ENCODE results near the gene SLC10A3.
"Not testable (repeated sequence)": the region's sequence is repeated elsewhere in the genome, so short reads cannot be mapped to it uniquely, and the experiment has no call there.

Gene SLC10A3

DNA sequence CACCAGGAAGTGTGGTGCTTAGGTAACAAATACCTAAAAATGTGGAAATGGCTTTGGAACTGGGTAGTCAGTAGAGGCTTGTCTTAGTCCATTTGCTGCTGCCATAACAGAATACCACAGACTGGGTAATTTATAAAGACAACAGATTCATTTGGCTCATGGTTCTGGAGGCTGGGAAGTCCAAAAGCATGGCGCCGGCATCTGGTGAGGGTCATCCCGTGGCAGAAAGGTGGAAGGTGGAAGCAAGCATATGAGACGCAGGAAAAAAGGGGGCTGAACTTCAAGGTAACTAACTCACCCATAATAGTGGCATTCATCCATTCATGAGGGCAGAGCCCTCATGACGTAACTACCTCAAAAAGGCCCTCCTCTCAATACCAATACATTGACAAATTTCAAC is 19.0 kb upstream of the SLC10A3 start:
- no peak for DNase-seq (ENCODE audit: low read depth, low spot score)

DNA sequence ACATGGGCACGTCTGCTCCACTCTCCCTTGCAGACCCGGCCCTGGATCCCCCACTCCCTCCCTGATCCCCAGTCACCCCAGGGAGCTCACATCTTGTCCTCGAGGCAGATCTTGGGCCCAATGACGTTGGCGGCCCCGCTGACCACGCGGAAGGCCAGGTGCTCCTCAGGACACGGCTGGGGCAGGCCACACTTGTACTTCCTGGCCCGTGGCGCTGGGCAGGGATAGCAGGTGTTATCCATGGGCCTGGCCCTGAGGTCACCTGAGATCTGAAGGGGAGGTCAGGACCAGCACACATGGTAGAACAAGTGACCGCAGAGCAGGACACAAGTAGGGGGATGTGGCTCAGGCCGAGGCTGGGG is 17.9 kb upstream of the SLC10A3 start:
- DNase-seq (ENCODE audit: low read depth, low spot score), result no peak

DNA sequence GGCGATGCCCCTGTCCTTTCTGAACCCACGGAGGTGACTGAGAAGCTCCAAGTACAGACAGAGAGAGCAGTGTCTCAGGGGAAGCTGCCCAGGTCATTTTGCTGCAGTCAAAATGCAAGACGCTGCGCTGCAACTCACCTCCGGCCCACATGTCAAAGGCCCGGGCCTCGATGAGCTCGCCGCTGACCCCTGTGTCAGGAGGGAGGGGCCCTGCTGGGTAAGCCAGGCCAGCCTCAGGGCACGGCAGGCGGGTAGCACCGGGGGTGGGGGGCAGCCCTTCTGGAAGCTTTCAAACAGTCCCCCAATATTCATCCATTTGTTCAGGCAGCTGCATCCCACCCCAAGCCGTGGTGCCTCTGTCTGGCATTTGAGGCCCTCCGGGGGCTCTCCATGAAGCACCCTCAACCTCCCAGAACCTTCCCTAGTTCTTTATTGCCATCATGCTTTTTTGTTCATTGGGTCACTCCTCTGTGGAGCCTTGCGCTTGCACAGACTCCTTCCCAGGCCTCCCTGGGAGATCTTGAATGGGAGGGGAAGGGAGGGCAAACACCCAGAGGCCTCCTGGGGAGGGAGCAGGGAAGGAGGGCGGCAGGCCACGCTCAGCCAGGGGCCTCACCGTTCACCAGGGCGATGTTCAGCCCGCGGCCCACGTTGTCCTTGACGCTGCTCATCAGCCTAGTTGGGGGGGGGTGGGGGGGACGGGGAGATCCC is 17.4 kb upstream of the SLC10A3 start:
- no peak for DNase-seq (ENCODE audit: low read depth, low spot score)

DNA sequence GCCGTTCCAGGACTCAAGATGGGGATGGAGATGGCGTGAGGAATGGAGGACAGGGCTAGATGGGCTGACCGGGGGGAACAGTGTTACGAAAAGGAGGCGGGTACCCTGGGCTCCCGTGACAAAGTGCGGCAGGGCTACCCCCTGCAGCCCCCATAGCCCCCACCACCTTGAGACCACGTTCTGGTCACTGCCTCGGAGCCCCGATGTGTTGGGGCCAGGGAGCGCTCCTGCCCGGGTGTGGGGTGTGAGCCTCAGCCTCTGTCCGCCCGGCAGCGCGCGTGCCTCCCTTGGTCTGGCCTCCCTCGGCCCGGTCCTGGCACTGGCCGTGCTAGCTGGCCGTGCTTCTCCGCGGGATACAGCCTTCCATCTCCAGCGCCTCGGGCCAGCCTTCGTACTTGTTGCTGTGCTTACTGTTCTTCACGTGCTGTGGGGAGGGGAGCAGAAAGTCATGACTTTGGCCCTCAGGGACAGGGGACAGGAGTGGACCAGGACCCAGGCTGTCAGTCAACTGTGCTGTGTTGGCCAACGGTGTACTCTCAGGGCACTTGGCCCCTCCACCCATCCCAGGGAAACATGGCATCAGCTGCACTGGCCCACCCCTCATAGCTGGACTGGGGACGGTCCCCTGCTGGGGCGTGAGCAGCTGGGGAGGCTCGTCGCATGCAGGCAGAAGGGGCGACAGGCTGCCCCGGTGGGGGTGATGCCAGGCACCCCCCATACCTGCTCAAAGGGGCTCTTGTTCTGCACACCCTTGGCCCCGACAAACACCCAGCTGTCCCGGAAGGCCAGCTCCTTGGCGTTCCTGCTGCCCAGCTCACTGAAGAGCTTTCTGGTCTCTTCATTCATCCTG is 16.3 kb upstream of the SLC10A3 start:
- no peak for DNase-seq (ENCODE audit: low read depth, low spot score)

DNA sequence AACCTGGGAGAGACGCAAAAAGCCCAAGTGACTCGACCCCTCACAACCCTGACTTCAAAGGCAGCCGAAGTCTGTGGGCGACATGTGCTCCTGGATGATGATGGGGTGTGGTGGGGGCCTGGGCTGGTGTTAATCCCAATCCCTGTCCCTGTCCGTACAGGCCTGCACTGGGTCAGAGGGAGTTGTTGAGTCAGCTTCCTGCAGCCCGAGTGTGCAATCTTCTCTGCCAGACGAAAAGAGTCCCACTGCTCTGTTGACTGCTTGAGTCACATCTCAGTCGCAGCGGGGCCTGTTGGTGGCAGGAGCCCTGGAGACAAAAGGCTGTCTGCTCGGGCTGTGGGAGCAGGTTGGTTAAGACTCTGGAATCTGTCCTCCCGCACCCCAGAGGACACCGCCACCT is 15.3 kb upstream of the SLC10A3 start:
- no peak for DNase-seq (ENCODE audit: low read depth, low spot score)

DNA sequence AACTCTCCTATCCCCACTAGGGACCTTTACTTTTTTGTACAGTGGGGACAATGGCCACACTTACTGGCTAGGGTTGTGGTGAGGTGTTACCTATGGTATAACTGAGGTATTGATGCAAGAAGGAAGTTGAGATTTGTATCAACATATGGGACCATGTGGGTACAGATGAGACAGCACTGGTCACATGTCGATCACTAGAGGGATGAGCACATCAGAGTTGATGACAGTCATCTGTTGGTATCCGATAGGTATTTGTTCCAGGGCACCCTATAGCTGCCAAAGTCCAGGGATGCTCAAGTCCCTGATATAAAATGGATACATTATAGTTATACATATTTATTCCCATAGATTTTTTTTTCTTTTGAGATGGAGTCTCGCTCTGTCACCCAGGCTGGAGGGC is 12.6 kb upstream of the SLC10A3 start:
- no peak for DNase-seq (ENCODE audit: low read depth, low spot score)

DNA sequence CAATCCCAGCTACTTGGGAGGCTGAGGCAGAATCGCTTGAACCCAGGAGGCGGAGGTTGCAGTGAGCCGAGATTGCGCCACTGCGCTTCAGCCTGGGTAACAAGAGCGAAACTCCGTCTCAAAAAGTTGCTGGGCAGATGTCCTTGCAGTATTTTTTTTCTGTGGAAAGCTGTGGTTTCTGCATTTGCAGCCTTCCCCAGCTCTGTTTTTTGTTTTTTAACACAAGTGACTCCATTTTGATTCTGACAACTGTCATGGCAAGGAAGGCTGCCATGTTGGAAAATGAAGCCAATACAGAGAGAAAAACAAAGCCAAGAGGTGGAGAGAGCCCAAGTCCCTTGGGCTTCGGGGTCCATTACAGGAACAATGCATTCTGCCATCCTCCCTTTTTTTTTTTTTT is 11.7 kb upstream of the SLC10A3 start:
- no peak for DNase-seq (ENCODE audit: low read depth, low spot score)

DNA sequence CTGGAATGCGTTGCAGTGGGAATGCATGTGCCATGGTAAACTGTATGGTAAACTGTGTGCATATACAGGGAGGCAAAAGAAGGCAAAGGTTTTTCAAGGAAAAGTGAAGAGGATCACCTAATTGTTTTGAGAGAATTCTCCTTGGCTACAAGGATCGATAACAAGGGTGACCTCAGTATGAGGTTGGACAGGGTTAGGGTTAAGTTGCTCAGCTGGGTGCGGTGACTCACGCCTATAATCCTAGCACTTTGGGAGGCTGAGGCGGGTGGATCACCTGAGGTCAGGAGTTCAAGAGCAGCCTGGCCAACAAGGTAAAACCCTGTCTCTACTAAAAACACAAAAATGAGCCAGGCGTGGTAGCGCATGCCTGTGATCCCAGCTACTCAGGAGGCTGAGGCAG is 11.0 kb upstream of the SLC10A3 start:
- not testable (repeated sequence) for DNase-seq (ENCODE audit: low read depth, low spot score)

DNA sequence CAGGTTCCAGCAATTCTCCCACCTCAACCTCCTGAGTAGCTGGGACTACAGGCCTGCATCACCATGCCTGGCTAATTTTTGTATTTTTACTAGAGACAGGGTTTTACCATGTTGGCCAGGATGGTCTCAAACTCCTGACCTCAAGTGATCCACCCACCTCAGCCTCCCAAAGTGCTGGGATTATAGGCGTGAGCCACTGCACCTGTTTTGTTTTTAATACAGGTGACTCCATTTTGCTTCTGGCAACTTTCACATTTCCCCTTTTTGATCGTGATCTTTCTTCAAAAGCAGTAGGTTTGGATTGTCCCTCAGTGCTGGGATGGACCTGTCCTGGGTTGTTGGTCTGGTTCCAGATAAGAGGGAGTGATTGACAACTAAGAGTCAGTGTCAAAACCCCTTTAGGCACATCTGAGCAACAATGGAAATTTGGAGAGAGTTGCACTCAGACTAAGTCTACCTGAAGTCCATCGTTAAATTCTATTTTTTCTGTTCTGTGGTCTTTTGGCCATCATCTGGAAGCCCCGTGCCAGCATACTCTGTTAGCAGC is 6.2 kb upstream of the SLC10A3 start:
- DNase-seq (ENCODE audit: low read depth, low spot score), result not testable (repeated sequence)

DNA sequence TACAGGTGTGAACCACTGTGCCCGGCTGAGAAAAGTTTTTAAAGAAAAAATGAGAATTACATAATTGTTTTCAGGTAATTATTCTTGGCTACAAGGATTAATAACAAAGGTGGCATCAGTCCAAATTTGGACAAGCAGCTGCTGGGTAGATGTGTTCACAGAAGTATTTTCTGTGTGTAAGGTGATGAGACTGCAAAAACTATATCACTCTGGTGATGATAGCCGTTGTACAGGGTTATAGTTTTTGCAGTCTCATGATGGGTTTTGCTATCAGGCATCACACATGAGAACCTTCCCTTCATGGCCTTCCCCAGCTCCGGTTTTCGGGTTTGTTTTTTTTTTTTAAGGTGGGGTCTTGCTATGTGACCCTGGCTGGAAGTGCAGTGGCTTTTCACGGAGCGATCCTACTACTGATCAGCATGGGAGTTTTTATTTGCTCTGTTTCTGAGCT is 5.1 kb upstream of the SLC10A3 start:
- no peak for DNase-seq (ENCODE audit: low read depth, low spot score)

DNA sequence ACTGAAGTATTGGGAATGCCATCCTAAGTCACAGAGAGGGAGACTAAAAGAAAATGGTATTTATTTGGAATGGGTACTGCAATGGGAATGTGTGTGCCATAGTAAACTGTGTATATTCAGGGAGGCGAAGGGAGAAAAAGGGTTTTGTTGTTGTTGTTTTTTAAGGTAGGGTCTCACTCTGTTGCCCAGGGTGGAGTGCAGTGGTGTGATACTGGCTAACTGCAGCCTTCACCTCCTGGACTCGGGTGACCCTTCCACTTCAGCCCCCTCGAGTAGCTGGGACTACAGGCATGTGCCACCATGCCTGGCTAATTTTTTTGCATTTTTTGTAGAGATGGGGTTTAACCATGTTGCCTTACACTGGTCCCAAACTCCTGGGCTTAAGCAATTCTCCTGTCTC is 4.3 kb upstream of the SLC10A3 start:
- no peak for DNase-seq (ENCODE audit: low read depth, low spot score)

DNA sequence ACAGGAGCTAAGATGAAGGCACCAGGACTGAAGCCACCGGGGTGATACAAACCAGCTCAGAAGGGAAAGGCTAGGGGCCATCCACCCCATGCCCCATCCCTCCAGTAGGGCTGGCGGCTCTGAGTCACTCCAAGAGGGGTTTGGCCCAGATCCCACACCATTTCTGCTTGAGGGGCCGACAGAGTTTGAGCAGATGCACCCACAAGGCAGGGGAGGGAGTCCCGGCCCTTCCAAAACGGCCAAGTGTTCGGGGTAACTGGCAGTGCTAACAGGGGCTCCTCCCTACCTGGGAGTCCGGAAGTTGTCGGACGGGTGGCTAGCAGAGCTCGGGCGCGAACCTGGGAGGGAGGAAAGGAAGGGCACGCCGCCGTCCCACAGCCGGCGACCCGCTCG is 412 bp downstream of the SLC10A3 start:
- DNase-seq (ENCODE audit: low read depth, low spot score), result no peak

DNA sequence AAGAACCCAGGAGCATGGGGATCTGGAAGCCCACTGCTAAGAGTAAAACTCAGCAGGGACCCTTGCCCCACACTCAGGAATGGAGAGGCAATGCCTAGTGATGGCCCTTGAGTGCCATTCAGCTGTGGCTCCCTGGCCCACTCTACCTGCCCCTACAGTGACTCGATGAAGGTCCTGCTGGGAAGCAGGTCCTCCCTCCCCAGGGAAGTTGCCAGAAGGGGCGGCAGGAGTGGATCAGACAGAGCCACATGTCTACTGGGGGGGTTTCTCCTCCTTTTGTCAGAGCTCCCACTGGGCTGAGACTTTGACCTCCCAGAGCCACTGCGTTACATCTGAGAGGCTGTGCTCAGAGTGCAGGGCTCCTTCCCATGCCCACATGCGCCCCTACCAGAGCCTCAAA is 1.2 kb downstream of the SLC10A3 start:
- no peak for DNase-seq (ENCODE audit: low read depth, low spot score)

DNA sequence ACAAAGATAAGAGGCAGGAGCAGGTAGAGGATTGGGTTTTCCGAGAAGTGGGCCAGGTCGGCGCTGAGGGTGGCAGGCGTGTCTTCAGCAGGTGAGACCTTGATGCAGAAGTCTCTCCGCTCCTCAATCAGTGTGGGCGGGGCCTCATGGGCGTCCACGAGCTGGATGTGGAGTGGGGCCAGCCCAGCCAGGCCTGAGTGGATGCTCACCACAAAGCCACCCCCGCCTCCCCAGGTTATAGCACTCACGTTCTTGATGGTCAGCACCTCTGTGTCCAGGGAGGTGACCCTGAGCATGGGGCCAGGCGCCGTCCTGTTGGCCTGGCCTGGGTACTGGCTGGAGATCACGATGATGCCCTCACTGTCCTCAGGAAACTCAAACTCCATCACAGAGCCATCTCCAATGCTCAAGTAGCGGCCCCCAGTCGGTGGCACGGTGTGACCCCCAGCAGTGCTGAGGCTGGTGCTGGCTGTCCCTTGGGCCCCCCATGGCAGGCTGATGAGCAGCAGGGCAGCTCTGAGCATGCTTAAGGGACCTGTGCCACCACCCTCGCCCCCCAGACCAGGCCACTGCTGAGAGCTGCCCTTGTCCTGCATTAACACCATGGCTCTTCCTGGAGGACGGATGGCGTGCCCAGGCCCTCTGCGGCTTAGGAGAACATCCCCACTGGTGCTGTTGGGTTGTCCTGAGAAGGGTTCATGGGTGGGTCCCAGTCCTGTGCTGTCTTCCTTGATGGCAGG is 1.9 kb downstream of the SLC10A3 start:
- no peak for DNase-seq (ENCODE audit: low read depth, low spot score)

DNA sequence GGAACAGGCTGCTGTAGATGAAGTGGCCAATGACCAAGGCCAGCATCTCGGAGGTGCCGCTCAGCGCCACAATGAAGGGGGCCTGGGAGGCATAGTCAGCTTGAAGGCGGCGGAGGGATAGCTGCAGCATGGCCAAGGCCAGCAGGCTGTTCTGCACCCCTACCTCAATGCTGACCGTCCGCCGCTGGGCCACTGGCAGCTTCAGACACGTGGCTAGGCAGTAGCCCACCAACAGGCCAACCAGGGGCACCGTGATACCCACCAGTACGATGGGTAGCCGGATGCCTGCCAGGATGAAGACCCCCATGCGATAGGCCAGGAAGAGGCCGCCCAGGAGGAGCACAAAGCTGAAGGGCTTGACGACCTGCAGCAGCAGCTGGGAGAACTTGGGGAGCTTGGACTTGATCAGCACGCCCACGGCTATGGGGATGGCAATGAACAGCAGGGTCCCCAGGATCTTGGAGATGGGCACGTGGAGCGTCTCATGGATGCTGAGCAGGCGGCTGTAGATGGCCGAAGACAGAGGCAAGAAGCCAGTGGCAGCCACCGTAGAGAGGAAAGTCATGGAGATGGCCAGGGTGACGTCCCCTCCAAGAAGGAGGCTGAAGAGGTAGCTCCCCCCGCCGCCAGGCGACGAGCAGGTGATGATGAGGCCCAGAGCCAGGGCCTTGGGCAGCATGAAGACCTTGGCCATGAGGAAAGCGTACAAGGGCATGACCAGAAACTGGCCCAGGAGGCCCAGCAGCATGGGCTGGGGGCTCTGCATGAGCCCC is 2.7 kb downstream of the SLC10A3 start:
- DNase-seq (ENCODE audit: low read depth, low spot score), result no peak

DNA sequence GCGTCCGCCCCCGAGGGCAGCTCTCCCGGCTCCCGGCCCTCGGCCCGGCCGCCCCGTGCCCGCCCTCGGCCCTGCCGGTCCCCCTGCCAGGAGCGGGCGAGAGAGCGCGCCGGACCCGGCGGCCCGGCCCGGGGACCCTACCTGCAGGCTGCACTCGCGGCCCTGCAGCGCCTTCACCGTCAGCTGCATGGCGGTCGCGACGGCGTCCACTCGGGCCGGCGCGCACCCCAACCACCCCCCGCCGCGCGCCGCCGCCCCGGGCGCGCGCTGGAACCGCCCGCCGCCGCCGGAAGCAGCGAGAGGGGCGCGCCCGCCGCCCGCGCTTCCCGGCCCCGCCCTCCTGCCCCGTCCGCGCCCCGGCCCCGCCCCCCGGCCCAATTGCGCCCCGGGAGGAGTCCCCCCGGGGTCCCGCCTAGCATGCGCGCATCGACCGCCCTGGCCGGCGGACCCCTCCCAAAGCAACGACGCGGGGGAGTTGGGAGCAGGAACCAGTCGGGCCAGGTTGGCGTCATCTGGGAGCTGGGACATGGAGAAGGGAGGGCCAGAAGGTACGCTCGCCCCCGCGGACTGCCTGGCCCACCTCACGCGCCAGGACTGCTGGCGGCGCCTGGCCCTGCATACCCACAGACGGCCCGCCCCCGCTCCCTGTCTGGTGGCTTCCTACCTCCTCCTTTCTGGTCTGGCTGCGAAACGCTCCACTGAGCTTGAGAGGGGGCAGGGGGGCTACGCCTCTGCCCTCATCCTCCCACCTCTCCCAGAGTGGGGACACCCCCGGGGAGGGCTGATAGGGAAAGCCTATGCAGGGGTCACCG is 3.8 kb downstream of the SLC10A3 start, which contains the start of gene UBL4A:
TSS of gene UBL4A (minus strand) at position 220 of the 812 bp plus-strand sequence. CDS start at position 189, 31 bp downstream.
- no peak for DNase-seq (ENCODE audit: low read depth, low spot score)

DNA sequence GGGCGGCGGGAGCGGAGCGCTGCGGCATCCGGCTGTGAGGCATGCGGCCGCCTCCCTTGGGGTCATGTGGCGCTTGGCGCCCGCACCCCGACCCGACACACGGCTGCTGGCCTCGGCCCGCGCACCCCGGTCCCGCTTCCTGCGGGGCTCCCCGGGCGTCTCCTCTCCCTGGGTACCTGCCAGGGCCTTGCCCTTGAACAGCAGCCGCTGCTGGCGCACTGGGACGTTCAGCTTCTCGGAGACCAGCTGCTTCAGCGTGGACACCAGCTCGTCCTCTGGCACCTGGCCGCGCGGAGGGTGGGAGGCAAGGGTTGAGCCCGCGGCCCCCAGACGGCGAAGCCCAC is 4.4 kb downstream of the SLC10A3 start:
- DNase-seq (ENCODE audit: low read depth, low spot score), result no peak

DNA sequence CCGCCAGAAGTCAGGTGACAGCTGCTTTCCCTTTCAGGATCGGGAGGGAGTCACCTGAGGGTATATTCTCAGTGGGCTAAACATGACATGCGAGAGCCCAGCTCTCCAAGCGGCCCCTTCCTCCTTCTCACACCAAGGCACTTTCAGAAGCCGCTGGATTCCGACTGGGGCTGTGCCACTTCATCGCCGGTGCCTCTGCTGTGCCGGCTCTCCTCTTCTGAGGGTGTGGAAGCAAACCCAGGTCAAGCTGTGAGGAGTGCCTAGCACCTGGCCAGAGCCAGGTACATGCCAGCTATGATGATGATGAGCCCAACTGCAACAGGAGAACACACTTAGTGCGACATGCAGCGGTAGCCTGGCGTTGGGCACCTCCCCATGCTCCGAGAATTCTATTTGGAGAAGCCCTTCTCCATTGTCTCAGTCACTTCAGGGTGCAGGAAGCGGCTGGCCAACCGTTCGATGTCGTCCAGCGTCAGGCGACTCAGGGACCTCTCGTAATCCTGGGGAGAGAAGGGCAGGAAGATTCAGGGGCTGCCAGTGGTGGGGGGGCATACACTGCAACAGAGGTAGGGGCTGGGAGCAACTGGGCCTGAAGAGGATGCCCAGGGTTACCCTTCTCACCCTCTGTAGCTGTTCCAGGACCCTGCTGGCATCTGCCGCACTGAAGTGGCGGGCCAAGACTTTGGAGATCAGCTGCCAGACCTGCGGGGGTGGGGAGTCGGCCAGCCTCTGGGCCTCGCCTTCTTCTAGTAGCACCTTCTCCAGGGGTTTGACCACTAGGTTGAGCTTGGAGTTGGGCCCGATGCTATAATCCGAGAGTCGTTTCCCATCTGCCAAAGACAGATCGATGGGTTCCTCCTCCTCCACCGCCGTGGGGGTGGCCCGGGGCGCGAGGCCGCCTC is 5.0 kb downstream of the SLC10A3 start:
- DNase-seq (ENCODE audit: low read depth, low spot score), result no peak
